Measurements from ENCODE around the gene MCTP2.

The MCTP2 gene

DNA sequence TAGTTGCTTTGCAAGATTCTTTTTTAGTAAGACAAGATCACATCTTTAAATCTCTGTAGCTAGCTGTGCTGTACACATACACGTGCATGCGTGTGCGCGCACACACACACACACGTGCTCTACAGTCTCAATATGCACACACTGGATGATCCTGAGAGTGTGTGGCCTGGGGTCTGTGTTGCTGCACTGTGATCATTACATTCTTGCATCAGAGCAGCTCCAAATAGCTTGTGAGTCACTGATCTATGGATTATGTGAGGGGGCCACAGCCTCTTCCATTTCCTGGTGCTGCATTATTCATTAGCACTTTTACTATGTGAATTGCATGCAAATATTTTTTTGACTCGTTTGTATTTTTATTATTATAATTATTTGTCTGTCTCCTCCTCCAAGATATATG, 34.6 kb downstream of the MCTP2 start:
- no peak for DNase-seq

DNA sequence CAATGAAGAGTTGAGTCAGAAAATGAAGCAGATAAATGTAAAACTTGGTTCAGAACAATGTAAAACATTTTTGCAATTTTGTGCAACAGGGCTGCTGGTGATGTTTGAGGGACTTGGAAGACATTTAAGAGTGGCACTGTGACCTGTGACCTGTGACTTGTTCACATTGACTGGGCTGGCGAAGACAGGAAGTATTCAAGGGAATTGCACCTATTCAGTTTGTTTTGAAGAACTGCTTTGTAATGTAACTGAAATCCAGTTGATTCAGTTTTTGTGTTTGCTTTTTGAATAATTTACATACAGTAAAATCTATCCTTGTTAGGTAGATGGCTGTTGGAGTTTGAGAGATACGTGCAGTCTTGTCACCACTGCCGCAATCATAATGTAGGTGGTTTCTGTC, 35.4 kb downstream of the MCTP2 start:
- DNase-seq: no peak

DNA sequence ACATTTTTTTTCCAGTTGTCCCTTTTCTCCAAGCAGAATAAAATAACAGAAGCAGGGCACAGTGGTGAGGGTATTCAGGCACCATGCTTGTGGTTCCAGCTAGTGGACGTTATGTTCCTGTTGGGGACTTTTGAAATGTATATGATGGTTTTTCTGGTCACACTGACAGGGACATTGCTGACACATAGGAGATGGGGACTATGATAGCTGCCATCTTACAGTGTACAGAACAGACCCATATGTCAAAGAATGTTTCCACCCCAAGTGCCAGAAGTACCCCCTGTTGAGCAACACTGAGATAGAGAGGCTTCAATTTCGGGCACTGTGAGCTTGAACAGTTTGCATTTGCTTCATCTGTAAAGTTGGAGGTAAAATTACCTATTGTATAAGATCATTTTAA, 38.6 kb downstream of the MCTP2 start:
- DNase-seq: no peak

DNA sequence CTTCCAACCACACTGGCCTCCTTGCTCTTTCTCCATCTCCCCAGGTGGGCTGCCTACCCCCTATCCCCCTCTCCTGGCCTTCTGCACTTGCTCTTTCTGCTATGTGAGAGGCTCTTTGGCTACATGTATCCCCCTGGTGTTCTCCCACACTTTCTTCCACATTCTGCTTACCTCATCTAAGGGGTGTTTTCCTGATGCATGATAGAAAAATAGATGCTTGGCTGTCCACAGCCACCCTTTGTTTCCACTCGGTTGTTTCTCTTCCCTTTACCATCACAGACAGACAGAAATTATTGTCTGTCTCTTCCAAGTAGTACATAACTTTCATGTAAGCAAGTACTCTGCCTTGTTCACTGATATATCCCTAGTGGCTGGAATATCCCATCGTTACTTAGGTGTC, 39.2 kb downstream of the MCTP2 start:
- no peak for DNase-seq

DNA sequence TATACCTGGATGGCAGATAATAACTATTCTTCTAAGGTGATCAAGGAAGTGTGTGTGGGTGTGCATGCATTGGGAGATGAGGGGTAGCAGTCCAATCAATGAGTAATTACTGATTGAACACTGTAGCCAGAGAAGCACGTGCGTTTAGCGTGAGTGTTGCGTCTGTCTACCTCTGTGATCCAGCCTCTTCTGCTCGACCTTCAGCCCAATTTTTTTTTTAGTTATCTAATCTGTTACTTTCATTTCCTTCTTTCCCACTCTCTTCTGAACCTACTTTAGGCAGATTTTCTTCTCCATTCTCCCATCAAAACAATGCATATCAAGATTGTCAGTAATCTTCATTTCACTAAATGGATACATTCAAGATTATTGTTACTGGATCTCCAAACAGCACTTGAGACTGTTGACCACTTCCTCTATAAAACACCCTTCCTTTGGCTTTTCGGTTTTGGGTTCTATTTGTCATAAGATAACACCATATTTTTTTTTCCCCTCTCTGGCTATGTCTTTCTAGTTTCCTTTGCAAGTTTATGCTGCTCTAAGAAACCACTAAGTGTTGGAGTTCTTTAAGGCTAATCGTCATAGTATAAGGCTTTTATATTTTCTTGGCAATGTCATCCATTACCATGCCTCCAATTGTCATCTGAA, 41.0 kb downstream of the MCTP2 start:
- no peak for DNase-seq

DNA sequence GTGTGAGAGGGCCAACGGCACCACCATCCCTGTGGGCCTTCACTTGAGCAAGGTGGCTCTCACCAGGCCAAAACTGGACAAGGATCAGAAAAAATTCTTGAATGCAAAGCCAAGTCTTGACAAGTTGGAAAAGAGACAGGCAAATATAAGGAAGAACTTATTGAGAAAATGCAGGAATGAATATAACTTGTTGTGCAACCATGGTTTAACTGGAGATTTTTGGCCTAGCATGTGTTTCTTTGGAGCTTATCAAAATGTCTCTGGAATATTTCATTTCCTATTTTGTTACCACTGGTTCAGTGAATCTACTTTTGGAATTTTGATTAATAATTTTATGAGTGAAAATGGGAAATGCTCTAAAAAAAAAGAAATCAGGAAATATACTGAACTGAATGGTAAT, 42.5 kb downstream of the MCTP2 start:
- DNase-seq: no peak

DNA sequence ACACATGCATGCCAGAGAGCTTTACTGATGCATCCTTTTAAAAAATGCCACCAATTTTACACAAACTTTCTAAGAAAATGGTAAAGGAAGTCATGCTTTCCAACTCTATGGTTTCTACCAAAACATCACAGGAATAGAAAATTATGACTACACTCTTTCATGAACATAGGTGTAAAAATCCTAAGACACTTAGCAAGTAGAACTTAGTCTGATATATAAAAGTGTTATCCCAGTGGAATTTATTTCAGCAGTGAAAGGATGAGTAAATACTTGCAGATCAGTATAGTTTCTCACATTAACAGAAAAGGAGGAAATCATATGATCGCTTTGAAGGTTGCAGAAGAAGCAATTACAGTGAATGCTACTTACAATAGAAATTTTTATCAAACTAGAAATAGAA, 43.4 kb downstream of the MCTP2 start:
- DNase-seq: no peak

DNA sequence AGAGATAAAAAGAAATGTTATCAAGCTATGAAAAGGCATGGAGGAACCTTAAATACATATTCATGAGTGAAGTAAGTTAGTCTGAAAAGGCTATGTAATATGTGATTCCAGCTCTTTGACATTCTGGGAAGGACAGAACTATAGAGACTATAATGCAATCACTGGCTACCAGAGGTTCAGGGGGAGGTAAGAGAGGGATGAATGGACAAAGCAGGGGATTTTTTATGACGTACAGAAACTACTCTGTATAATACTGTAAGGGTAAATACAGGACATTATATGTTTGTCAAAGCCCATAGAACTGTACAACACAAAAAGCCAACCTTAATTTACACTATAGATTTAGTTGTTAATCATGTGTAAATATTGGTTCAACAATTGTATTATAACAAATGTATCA, 46.1 kb downstream of the MCTP2 start:
- DNase-seq: no peak

DNA sequence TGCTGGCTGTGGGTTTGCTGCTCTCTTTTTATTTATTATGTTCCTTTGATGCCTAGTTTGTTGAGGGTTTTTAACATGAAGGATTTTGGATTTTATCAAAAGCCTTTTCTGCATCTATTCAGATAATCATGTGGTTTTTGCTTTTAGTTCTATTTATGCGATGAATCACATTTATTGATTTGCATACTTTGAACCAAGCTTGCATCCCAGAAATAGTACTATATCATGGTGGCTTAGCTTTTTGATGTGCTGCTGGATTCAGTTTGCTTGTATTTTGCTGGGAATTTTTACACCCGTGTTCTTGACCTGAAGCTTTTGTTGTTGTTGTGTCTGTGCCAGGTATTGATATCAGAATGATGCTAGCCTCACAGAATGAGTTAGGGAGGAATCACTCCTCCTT, 48.4 kb downstream of the MCTP2 start:
- no peak for DNase-seq

DNA sequence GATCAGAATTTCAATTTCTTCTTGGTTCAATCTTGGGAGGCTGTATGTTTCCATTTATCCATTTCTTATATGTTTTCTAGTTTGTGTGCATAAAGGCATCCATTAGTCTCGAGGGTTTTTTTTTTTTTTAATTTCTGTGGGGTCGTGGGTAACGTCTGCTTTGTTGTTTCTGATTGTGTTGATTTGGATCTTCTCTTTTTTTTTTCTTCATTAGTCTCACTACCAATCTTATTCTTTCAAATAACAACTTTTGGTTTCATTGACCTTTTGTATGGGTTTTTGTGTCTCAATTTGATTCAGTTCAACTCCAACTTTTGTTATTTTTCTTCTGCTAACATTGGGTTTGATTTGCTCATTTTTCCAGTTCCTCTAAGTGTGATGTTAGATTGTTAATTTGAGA, 48.9 kb downstream of the MCTP2 start:
- DNase-seq: no peak

DNA sequence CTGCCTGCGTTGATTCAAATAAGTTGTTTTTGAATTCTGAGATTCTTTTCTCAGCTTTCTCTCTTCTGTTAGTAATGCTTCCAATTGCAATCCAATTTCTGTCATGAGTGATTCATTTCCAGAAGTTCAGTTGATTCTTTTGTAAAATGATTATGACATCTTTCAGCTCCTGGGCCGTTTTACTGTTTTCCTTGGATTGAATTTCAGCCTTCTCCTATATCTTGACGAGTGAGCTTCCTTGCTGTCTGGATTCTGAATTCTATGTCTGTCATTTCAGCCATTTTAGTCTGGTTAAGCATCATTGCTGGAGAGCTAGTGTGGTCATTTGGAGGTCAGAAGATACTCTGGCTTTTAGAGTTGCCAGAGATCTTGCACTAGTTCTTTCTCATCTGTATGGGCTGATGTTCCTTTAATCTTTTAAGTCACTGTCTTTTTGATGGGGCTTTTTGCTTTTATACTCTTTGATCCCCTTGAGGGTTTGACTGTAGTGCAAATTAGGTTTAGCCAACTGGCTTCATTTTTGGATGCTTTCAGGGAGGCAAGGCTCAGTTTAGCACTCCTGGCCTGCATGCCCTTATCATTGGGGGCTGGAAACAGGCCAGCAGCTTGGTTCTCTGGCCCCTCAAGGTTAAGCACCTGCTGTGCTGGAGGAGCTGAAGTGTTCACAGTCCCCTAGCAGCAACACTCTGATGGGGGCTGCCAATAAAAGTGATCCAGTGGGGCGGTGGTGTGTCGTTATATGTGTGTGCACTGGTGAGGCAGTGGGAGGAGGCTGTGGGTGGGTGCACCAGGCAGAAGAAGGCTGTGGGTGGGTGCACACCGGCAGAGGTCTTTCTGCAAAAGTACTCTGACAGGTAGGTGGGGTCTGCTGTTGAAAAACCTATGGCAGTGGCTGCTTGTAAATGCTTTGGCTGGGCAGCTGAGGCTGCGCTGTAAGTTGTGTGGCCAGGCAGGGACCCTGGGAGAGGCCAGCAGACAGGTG, 51.2 kb downstream of the MCTP2 start:
- DNase-seq: no peak

DNA sequence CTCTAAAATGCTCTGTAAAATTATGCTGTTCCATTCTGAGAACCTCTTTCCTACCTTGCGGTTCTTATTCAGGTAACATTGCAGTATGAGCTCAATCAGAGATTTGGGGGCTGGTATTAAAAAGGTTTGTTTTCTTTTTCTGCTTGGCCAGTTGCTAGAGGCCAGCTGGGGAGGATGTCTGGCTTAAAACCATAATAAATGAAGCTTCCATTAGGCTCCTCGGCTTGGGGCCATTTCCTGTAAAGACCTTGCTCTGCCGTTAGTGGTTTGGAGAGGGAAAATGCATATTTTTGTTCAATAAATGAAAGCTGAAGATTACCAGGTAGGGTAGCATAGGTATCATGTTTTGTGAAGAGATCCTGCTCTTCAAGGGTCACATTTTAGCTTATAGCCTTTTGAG, 55.2 kb downstream of the MCTP2 start:
- DNase-seq: no peak

DNA sequence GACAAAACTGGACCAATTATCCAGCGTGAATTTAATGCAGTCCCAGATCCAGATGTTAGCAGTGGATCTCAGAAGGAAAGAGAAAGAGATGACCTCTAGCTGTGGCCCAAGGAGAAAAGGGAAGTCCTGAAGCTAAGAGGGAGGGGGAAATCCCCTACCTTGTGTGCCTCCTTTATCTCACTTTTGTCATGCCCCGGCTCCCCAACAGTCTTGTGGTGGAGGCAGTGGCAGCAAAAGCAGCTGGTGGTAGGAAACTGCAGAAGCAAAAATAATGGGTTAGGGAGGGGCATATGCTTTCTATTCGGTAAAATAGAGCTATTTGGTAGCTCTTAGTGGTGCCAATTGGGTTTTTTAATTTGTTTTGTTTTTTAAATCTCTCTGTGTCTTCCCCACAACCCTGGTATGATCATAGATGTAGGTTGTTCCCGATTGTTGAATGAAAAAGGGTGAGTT, 56.5 kb downstream of the MCTP2 start:
- no peak for DNase-seq

DNA sequence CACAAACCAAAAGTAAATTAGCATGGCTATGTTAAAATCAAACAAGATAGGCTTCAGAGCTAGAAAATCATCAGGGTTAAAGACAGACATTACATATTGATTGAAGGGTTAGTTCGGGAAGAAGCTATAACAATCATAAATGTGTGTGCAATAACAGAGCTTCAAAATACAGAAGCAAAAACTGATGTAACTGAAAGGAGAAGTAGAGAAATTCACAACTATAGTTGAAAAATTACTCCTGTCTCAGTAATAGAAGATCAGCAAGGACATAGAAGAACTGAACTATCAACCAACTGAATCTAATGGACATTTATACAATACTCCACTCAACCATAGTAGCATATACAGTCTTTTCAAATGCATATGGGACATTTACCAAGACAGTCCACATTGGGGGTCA, 59.4 kb downstream of the MCTP2 start:
- no peak for DNase-seq

DNA sequence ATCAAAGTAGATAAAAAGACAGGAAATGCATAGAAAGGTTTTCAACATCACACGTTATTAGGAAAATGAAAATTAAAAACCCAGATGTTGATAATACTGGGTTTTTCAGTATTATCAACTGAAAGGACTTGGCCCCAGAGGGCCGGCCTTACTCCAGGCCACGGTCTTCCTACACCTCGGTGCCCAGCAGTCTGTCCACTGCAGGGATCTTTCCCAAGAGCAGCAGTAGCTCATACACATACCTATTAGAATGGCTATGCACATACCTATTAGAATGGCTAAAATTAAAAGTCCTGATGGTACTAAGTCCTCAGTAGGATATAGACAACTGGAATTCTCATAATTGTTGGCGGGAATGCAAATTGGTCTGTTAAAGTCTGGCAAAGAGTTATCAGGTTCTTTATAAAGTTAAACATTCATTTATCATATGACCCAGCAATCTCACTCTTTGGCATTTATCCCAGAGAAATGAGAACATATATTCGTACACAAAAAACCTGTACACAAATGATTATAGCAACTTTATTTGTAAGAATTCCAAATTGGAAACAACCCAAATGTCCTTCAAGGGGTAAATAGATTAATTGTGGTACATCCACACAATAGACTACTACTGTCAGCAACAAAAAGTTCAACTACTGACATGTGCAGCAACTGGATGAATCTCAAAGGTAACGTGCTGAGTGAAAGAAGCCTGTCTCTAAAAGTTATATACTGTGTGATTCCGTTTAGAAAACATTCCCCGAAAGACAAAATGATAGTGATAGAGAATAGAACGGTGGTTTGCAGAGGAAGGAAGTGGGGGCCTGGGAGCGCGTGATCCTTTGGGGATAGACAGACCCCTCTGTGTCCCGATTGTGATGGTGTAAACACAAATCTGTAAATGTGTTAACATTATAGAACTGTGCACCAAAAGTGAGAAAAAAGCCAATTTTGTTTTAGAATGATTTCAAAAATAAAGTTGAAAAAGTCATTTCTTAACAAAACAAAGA, 62.3 kb downstream of the MCTP2 start:
- no peak for DNase-seq

DNA sequence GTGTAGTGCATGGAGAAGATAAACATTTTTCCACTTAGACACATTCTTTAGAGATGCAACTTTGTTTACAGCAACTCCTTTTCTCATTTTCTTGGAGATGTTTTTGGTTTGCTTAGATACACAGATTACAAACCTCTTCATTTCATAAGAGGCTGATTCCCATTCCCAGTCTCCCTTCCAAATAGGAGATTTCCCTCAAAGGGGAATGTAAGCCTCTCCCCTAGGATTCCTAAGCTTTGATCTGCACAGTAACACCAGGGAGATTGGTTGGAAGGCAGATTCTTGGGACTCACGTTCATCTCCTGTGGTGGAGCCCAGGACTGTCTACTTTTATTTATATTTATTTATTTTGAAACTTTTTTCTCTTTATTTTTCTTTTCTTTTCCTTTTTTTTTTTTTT, 63.2 kb downstream of the MCTP2 start:
- DNase-seq: no peak

DNA sequence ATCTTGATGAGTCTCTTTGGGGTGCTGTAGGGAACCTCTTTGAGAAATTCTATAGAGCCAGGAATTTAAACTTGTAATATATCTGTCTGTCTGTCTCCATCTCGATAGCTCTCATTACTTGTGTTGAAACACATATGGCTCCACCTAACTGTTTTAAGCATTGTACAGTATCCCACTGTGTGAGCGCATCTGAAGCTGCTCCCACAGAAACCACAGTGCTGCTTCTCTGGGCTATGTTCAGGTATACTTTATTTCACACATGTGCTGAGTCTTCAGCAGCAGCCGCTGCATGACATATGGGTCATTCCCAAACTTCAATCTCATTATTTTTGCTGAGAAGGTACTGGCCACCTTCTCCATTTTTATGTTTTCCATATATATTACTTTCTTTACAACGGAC, 63.9 kb downstream of the MCTP2 start:
- DNase-seq: no peak

DNA sequence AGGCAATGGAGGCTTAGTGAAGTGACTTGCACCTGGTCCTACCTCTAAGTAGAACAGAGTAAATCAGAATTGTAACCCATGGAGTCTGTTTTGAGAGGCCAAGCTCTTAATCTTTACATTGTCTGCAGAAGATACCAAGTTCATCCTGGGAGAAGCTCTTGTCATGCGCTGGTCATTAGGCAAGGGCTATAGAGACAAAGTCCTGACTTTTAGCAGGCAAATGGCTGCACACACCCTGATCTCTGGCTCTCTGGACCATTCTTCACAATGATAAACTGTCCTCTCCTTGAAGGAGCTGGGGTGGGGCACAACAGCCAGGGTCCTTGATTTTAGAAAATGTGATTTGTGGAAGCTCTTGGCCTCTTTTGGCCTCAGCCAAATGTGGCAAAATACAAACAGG, 65.4 kb downstream of the MCTP2 start:
- DNase-seq: no peak

DNA sequence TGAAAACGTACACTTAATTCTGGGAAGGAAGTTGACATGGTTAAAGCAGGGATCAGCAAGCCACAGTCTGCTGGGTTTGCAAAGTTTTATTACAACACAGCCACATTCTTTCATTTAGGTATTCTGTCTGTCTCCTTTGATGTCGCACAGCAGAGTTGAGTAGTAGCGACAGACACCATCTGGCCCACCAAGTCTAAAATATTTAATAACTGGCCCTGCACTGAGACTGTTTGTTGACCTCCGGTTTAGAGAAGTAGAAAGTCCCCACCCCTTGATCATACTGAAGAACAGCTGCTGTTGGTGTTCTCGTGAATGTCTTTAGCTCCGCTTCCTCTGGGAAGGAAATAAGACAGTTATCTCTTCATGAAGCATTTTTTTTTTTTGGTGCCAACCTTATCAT, 66.2 kb downstream of the MCTP2 start:
- no peak for DNase-seq

DNA sequence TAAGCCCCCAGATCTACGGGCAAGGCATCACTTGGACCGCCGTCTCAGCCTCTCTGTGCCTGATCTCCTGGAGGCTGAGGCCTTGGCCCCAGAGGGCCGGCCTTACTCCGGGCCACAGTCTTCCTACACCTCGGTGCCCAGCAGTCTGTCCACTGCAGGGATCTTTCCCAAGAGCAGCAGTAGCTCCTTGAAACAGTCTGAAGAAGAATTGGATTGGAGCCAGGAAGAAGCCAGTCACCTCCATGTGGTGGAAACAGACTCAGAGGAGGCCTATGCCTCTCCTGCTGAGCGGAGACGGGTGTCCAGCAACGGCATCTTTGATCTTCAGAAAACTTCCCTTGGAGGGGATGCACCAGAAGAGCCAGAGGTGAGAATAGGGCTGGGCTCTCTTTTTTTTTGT, 67.0 kb downstream of the MCTP2 start:
- DNase-seq: no peak

DNA sequence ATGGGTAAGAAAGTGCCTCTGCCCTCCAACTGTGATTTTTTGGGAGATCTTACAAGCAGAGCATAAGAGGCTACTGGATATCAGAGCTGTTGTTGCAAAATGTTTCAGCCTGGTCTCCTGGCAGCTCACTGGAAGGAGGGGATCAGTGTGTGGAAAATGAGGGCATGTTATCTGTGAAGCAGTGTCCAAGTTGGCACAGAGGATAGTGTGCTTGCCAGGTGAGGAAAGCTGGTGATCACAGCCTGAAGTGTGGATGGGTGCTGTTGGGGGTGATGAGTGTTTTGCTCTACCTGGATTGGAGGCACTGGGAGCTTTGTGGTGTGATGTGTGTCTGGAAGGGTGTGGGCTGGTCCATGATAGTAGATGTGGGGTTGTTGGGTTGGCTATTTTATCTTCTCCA, 69.3 kb downstream of the MCTP2 start:
- no peak for DNase-seq

DNA sequence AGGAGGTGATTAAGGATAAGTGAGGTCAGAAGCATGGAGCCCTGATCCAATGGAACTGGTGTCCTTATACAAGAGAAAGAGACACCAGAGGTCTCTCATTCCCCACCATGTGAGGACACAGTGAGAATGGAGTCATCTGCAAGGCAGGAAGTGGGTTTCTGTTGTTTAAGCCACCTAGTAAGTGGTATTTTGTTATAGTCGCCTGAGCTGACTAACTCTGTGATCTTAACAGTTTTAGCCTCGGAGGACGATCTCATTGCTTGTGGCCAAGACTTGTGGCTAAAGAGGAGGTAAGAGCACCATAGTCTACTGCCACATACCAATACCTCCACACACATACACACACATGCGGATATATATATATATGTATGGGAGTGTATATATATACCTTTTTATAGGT, 73.8 kb downstream of the MCTP2 start:
- DNase-seq: no peak
